Activated CD4-positive, alpha-beta T cell treated with anti-CD3 and anti-CD28 coated beads, Interleukin-2, amount 10 ng/mL, durations not matched to agents 7 days and 5 days (primary cell): ENCODE data around the gene GRHL3. TPM values are rescaled to one million over a fixed set of nuclear protein-coding genes. Genes with fewer than 3 reads are reported as not detected.

Source experiments
- CTCF ChIA-PET: fragments of 350-600 bp; sonication (Branson Sonifier 250); formaldehyde crosslinking; loops from one replicate; lab custom pipeline; 2021; ENCODE audit warnings: antibody characterized with exemption; lab: Charles Lee
- POLR2A ChIA-PET: fragments of 350-600 bp; sonication (Branson Sonifier 250); formaldehyde crosslinking; loops from one replicate; lab custom pipeline; 2021; ENCODE audit warnings: antibody characterized with exemption; lab: Charles Lee
- DNase-seq: peaks from one replicate; pipeline ENCODE4 v3.0.0-alpha.2; 2020
- H3K27ac Mint-ChIP-seq: one replicate; pipeline ENCODE4 v1.8.0; 2021; ENCODE audit warnings: mild to moderate bottlenecking, moderate library complexity, mixed read lengths
- H3K27me3 Mint-ChIP-seq: one replicate; pipeline ENCODE4 v1.8.0; 2021; ENCODE audit warnings: mixed read lengths
- H3K36me3 Mint-ChIP-seq: one replicate; pipeline ENCODE4 v1.8.0; 2021; ENCODE audit warnings: low read depth, mixed read lengths
- H3K4me1 Mint-ChIP-seq: one replicate; pipeline ENCODE4 v1.8.0; 2021; ENCODE audit warnings: mixed read lengths
- H3K4me3 Mint-ChIP-seq: one replicate; pipeline ENCODE4 v1.8.0; 2021; ENCODE audit warnings: mild to moderate bottlenecking, moderate library complexity, mixed read lengths
- H3K9me3 Mint-ChIP-seq: one replicate; pipeline ENCODE4 v1.8.0; 2021; ENCODE audit warnings: mixed read lengths
- total RNA-seq, 2 experiments: library from RNA; stranded (reverse); gene quantifications; one replicate each; pipeline ENCODE4 v1.2.3, GENCODE V29; 2021

Gene GRHL3
- total RNA-seq, 2 experiments from 2014 or later, result not detected

DNA sequence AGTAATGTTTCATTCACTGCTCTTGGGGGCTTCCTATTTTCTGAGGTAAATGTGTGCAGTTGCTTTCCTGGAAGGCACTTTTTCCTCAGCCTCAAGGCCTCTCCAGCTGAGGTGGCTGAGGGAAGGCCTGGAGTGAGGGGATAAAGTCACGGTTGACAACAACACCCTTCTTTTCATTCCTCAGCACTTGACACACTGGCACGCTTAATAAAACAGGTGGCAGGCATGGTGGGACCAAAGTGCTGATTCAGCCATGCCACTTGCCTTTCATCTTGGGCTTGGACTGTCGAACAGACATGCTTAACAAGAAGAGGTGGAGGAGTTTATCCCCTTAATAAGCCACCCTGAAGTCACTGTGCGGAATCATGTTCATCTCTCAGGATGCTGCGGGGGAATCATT lies 23.6 kb upstream of the GRHL3 start:
- DNase-seq, result no peak
- Mint-ChIP-seq H3K27me3 (peaks cover 24% of the 10 kb centered on the region), H3K36me3 (no peaks in the 10 kb centered on the region), H3K9me3 (no peaks in the 10 kb centered on the region), H3K4me3 (no peak overlapping the region), H3K4me1 (no peaks in the 10 kb centered on the region), H3K27ac (no peak overlapping the region)
- ChIA-PET POLR2A (no interaction called here), CTCF (interaction anchor here (0.6 kb wide), 1 partner anchor 351 kb away, joined by 5 read pairs; no protein-coding TSS in a partner anchor)

DNA sequence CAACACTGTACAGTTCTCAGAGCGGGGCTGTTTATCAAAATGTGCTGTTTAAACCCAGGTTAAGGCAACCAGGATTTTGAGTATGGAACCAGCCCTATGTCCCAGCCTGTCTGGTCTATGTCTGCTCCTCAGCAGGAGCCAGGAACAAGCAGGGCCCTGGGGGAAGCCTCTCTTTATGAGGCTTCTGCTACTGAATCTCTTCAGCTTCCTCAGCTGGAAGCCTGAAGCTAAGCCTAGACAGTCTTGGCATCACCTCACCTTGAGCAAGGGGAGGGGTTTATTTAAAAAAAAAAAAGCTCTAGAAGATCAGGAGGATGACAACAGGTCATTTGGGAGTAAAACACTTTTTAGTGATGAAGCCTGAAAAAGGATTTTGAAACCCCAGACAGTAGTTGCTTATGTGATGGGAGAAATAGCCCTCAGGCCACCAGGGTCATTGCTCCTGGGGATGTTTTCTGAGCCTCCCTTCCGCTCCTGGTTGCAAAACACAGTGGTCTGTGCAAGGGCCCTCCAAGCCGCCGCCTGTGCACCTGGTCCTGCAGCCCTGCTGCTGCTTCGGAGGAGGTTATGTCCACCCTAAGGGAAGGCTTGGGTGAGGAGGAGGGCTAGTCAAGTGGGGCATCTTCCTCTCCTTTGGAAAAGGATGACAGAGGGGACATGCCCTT lies 21.8 kb upstream of the GRHL3 start:
- Mint-ChIP-seq H3K36me3 (no peaks in the 10 kb centered on the region), H3K4me3 (no peak overlapping the region), H3K27me3 (peaks cover 33% of the 10 kb centered on the region), H3K4me1 (no peaks in the 10 kb centered on the region), H3K9me3 (no peaks in the 10 kb centered on the region), H3K27ac (no peak overlapping the region)
- ChIA-PET CTCF (interaction anchor here (0.6 to 1.1 kb wide), 2 partner anchors 24 to 194 kb away, joined by 3 read pairs; no protein-coding TSS in a partner anchor), POLR2A (no interaction called here)
- DNase-seq, result no peak

DNA sequence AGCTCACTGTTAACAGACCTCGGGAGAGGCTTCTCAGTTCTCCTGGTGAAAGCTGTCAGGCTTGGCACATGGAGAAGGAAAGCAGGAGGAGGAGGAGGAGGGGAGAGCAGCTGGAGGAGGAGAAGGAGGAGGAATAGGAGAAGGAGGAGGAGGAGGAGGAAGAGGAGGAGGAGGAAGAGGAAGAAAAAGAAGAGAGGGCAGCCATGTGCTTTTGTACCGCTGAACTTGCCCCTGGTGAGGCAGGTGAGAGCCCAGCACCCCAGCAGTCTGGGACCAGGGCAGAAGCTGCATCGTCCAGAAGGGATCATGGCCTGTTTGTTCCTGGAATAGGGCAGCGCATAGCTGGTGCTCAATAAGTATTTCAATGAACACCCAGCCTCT lies 21.3 kb upstream of the GRHL3 start:
- Mint-ChIP-seq H3K9me3 (no peaks in the 10 kb centered on the region), H3K27ac (no peak overlapping the region), H3K4me1 (no peaks in the 10 kb centered on the region), H3K4me3 (no peak overlapping the region), H3K36me3 (no peaks in the 10 kb centered on the region), H3K27me3 (peaks cover 37% of the 10 kb centered on the region)
- DNase-seq, result no peak
- ChIA-PET POLR2A (no interaction called here), CTCF (interaction anchor here (0.6 to 1.6 kb wide), 3 partner anchors 8 to 195 kb away, joined by 3 to 4 read pairs (median 3); no protein-coding TSS in a partner anchor)

DNA sequence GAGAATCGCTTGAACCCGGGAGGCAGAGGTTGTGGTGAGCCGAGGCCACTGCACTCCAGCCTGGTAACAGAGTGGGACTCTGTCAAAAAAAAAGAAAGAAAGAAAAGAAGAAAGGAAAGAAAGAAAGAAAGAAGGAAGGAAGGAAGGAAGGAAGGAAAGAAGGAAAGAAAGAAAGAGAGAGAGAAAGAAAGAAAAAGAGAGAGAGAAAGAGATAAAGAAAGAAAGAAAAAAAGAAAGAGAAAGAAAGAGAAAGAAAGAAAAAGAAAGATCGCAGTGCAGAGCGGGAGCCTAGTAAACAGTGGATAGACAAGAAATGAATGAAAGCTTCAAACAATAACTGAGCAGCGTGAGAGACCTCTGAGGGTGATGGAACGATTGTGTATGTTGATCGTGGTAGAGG lies 20.6 kb upstream of the GRHL3 start:
- Mint-ChIP-seq H3K9me3 (no peaks in the 10 kb centered on the region), H3K36me3 (no peaks in the 10 kb centered on the region), H3K4me3 (no peak overlapping the region), H3K4me1 (no peaks in the 10 kb centered on the region), H3K27ac (no peak overlapping the region), H3K27me3 (peaks cover 37% of the 10 kb centered on the region)
- POLR2A ChIA-PET, result no interaction called here
- CTCF ChIA-PET, result interaction anchor here (1.6 kb wide), 1 partner anchor 9 kb away, joined by 4 read pairs; no protein-coding TSS in a partner anchor
- DNase-seq, result no peak

DNA sequence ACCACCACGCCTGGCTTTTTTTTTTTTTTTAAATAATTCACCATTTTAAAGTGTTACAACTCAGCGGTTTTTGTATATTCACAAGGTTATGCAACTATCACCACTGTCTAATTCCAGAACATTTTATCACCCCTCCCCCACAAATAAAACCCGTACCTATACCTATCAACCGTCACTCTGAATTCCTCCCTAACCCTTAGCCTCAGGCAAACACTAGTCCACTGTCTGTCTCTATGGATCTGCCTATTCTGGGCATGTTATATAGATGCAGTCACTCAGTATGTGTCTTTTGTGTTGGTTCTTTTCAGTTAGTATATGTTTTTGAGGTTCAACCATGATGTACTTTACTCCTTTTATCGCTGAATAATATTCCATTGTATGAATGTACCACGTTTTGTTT lies 19.3 kb upstream of the GRHL3 start:
- Mint-ChIP-seq H3K27me3 (peaks cover 46% of the 10 kb centered on the region), H3K27ac (no peak overlapping the region), H3K4me1 (no peaks in the 10 kb centered on the region), H3K9me3 (no peaks in the 10 kb centered on the region), H3K4me3 (no peak overlapping the region), H3K36me3 (no peaks in the 10 kb centered on the region)
- ChIA-PET CTCF (no interaction called here), POLR2A (no interaction called here)
- DNase-seq, result no peak

DNA sequence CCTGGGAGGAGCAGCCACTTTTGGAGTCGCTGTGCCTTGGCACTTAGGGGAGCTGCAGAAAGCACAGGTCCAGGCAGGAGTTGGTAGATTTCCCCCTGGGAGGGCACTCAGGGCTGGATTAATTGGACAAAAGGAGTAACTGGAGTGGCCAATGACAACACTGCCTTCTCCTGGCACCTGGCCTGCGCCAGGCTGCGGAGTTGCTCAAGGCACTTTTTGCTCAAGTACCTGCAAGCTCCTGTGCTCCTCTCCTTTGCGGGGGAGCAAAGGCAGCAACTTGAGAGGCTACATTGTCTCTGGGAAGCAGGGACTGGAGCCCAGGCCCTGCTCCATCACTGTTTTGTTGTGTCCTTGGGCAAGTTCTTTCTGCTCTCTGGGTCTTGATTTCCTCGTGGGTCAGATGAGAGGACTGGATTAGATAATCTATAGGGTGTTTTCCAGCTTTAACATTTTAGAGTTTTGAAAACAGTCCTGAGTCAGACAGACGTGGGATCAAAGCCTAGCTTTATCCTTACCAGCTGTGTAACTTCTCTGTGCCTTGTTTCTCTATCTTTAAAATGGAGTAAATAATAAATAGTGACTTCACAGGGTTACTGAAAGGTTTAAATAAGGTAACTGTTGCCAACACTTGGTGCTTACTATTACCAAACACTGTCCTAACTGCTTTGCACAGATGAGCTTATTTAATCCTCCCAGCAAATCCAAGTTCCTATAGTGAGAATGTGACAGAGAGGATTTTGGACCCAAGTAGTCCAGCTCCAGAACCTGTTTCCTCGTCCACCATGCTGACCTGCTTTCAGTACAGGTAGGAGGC lies 18.0 kb upstream of the GRHL3 start:
- H3K27me3 Mint-ChIP-seq, result peaks cover 55% of the 10 kb centered on the region
- no peaks in the 10 kb centered on the region for H3K36me3 Mint-ChIP-seq
- POLR2A ChIA-PET, result no interaction called here

DNA sequence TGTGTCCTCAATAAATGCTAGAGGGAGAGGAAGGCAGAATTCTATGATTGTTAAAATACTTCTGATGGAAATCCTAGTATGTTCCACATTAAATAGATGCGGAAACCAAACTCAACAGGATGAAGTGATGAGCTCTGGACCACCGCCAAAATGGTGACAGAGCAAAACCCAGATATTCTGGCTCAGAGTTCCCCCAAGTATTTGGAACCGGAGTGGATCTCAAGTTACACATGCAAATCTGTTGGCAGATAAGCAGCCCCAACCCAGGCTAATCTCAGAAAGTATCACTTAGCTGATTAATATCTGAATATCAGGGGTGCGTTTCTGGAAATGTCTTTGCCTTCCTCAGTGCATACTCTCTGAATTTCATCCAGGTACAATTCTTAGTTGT lies 17.4 kb upstream of the GRHL3 start:
- ChIA-PET CTCF (interaction anchor here (0.9 to 1.2 kb wide), 2 partner anchors 11 to 18 kb away, joined by 3 to 4 read pairs; no protein-coding TSS in a partner anchor), POLR2A (no interaction called here)
- Mint-ChIP-seq H3K27me3 (peaks cover 58% of the 10 kb centered on the region), H3K36me3 (no peaks in the 10 kb centered on the region), H3K9me3 (no peaks in the 10 kb centered on the region), H3K4me1 (no peaks in the 10 kb centered on the region), H3K27ac (no peak overlapping the region), H3K4me3 (no peak overlapping the region)
- DNase-seq, result no peak

More for the DNA sequence above, 18.0 kb upstream of the GRHL3 start:
- CTCF ChIA-PET, result interaction anchor here (0.9 to 1.2 kb wide), 2 partner anchors 11 to 19 kb away, joined by 3 to 4 read pairs; no protein-coding TSS in a partner anchor
- no peaks in the 10 kb centered on the region for H3K9me3 Mint-ChIP-seq
- H3K4me3 Mint-ChIP-seq, result no peak overlapping the region
- H3K4me1 Mint-ChIP-seq, result no peaks in the 10 kb centered on the region
- no peak overlapping the region for H3K27ac Mint-ChIP-seq
- no peak for DNase-seq

DNA sequence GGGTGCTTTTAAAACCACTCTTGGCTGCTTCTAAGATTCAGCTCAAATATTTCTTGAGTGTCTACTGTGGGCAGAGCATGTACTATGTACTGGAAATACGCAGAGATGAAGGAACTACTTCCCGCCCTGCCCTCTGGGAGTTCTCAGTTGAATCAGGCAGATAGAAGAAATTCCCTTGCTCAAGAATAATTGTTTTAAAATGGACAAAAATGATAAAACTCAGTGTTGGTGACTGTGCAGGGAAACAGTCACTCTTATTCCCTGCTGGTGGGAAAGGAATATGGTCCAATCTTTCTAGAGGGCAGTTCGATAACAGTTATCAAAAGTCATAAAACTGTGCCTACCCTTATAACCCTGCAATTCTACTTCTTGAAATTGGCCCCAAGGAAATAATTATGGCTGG lies 16.9 kb upstream of the GRHL3 start:
- H3K4me1 Mint-ChIP-seq, result no peaks in the 10 kb centered on the region
- POLR2A ChIA-PET, result no interaction called here
- DNase-seq, result no peak
- CTCF ChIA-PET, result interaction anchor here (0.9 kb wide), 1 partner anchor 18 kb away, joined by 3 read pairs; no protein-coding TSS in a partner anchor
- no peak overlapping the region for H3K27ac Mint-ChIP-seq
- H3K36me3 Mint-ChIP-seq, result no peaks in the 10 kb centered on the region
- H3K9me3 Mint-ChIP-seq, result no peaks in the 10 kb centered on the region
- H3K27me3 Mint-ChIP-seq, result peaks cover 61% of the 10 kb centered on the region
- no peak overlapping the region for H3K4me3 Mint-ChIP-seq

DNA sequence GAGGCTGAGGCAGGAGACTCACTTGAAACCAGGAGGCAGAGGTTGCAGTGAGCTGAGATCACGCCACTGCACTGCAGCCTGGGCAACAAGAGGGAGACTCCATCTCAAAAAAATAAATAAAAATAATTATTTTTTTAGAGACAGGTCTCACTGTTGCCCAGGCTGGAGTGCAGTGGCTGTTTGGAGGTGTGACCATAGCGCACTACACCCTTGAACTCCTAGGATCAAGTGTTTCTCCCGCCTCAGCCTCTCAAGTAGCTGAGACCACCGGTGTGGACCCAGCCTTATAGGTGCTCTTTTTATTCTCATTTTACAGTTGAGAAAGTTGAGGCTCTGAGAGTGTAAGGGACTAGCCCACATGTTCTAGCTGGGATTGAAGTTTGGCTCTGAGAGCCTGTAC lies 15.6 kb upstream of the GRHL3 start:
- H3K27ac Mint-ChIP-seq, result no peak overlapping the region
- H3K9me3 Mint-ChIP-seq, result no peaks in the 10 kb centered on the region
- H3K4me1 Mint-ChIP-seq, result no peaks in the 10 kb centered on the region
- no peak for DNase-seq
- ChIA-PET CTCF (interaction anchor here (1.4 kb wide), 1 partner anchor 12 kb away, joined by 4 read pairs; no protein-coding TSS in a partner anchor), POLR2A (no interaction called here)
- H3K27me3 Mint-ChIP-seq, result peaks cover 60% of the 10 kb centered on the region
- H3K36me3 Mint-ChIP-seq, result no peaks in the 10 kb centered on the region
- H3K4me3 Mint-ChIP-seq, result no peak overlapping the region

DNA sequence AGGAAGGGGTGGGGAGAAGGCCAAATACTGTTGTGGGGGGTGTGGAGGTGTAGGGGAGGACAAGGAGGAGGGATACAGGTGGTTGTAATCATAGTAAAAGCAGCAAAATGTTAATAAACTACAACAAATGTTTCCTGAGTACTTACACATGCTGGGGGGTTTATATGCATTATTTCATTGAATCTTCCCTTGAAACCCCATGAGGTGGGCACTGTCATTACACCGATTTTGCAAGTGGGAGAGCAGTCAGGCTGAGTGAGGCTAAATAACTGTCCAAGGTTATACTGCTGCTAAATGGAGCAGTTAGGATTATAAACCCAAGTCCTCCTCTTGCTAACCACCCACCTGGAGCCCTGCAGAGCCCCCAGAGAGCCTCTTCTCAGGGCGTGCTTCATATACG lies 14.4 kb upstream of the GRHL3 start:
- Mint-ChIP-seq H3K36me3 (no peaks in the 10 kb centered on the region), H3K9me3 (no peaks in the 10 kb centered on the region), H3K4me1 (no peaks in the 10 kb centered on the region), H3K27ac (no peak overlapping the region), H3K27me3 (peaks cover 58% of the 10 kb centered on the region), H3K4me3 (no peak overlapping the region)
- DNase-seq, result no peak
- ChIA-PET CTCF (interaction anchor here (1.1 kb wide), 1 partner anchor 765 kb away, joined by 3 read pairs; no protein-coding TSS in a partner anchor), POLR2A (no interaction called here)

DNA sequence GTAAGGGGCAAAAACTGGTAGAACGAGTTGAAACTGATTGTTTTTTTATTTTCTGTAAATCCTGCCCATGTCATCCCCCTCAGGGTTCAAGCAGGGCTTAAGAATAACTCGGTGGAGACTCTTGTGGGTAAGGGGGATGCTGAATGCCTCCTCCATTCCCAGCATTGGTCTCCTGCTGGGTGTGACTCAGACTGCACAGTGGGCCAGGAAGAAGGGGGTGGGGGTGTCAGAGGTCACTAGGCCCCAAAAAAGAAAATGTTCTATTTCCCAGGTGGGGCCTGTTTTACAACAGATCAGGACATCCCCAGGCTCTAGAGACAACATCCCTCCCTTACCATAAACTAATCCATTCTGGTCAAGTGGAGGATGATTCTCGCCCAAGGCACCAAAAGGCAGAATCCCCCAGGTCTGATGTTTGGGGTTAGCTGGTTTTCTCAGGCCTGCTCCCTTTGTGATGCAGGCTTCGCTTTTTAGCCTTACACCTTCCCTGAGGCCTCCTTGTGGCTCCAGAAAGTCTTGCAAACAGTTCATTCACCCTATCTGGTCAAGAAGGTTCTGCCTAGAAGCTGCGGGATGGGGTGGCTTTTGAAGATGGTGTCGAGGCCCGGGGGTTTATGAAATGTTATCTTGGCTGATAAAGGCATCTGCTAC lies 10.7 kb upstream of the GRHL3 start:
- Mint-ChIP-seq H3K4me1 (no peaks in the 10 kb centered on the region), H3K27me3 (peaks cover 50% of the 10 kb centered on the region), H3K9me3 (no peaks in the 10 kb centered on the region), H3K36me3 (no peaks in the 10 kb centered on the region), H3K4me3 (no peak overlapping the region), H3K27ac (no peak overlapping the region)
- ChIA-PET CTCF (interaction anchor here (0.6 kb wide), 1 partner anchor 16 kb away, joined by 4 read pairs; no protein-coding TSS in a partner anchor), POLR2A (no interaction called here)
- no peak for DNase-seq

DNA sequence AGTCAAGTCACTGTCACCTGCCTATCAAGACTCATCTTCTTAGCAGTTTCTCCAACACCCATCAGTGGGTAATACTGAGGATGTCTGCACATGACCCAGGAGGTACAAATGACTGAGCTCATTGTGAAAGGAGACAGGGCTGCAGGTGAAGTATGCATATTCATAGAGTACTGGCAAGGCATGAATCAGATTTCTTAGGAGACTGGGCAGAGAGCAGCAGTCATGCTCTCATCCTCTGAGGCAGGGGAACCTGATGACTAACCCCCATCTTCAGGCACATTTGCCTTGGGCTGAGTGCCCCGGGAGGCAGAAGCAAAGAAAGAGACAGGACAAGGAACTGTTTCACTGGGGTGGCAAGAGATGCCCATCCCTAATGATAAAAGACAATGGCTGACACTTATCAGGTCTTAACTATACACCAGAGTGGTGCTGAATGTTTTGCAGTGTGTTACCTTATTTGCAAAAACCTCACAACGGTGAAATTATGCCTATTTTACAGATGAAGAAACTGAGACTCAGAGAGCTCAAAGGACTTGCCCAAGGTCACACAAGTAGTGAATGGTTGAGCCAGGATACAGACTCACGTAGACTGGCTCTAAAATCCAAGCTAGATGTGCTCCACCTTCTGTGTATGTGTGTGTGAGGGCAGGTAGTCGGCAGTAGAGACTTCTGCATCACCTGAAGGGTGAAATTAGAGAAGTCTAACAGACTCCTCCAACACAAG lies 9.2 kb upstream of the GRHL3 start:
- no peak for DNase-seq
- no peaks in the 10 kb centered on the region for H3K36me3 Mint-ChIP-seq
- H3K4me1 Mint-ChIP-seq, result no peaks in the 10 kb centered on the region
- peaks cover 42% of the 10 kb centered on the region for H3K27me3 Mint-ChIP-seq
- no peak overlapping the region for H3K4me3 Mint-ChIP-seq
- no peak overlapping the region for H3K27ac Mint-ChIP-seq
- ChIA-PET POLR2A (no interaction called here), CTCF (interaction anchor here (1.6 kb wide), 1 partner anchor 11 kb away, joined by 7 read pairs; no protein-coding TSS in a partner anchor)
- no peaks in the 10 kb centered on the region for H3K9me3 Mint-ChIP-seq
